ENCODE measurements around the gene RFK. TPM values are rescaled to one million over a fixed set of nuclear protein-coding genes. Genes with fewer than 3 reads are reported as not detected.

RFK gene
- total and polyA plus RNA-seq, 8 donors: 3.8 to 57.7 (median 28.1) TPM

DNA sequence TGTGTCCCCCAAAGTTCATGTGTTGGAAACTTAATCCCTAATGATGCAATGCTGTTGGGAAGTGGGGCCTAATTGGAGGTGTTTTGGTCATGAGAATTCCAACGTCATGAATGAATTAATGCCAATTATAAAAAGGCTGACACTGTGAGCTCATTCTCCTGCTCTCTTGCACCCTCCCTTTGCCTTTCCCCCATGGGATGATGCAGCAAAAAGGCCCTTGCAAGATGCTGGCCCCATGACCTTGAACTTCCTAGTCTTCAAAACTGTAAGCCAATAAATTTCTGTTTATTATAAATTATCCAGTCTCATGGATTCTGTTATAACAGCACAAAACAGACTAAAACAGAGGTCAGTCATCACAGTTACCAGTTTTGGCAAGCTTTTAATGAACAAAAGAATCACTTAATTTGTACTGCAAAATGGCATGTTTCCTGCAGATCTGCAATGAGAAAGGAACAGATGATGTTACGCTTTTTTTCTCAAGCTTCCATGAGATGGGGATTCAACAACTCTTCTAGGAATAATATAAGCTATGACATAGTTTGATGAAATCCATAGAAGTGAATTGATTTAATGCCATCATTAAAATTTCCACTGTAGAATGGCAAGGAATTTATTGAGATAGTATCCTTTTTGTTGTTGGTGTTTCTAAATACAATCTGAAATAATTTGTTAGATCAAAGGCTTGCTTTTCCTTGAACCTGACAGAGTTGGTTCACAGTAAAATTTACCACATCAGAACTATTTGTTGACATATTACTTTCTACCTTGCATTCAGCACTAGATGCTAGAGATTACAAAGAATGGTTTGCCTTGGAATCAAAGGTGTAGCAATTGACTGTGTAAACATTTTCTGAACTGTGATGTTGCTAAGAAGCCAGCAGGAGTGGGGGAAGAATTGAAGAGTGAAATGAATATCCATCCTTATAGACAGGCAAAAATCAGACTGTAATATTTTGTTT, 29.3 kb upstream of the RFK start:
- TF ChIP-seq EP300 (IDR thresholded peaks at IDR 0.05): no peak
- TF ChIP-seq POLR2AphosphoS5 (IDR thresholded peaks at IDR 0.05): no peak
- no peak for TF ChIP-seq POLR2A (IDR thresholded peaks at IDR 0.05)
- TF ChIP-seq, protein P1, sequence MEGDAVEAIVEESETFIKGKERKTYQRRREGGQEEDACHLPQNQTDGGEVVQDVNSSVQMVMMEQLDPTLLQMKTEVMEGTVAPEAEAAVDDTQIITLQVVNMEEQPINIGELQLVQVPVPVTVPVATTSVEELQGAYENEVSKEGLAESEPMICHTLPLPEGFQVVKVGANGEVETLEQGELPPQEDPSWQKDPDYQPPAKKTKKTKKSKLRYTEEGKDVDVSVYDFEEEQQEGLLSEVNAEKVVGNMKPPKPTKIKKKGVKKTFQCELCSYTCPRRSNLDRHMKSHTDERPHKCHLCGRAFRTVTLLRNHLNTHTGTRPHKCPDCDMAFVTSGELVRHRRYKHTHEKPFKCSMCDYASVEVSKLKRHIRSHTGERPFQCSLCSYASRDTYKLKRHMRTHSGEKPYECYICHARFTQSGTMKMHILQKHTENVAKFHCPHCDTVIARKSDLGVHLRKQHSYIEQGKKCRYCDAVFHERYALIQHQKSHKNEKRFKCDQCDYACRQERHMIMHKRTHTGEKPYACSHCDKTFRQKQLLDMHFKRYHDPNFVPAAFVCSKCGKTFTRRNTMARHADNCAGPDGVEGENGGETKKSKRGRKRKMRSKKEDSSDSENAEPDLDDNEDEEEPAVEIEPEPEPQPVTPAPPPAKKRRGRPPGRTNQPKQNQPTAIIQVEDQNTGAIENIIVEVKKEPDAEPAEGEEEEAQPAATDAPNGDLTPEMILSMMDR (IDR thresholded peaks at IDR 0.05): no peak
- Histone ChIP-seq H3K27me3 (no peaks in the 10 kb centered on the region), H3K27ac (no peak overlapping the region), H3K9me3 (no peaks in the 10 kb centered on the region), H3K4me1 (peaks cover 0 to 6% (median 2%) of the 10 kb centered on the region in 4 donors), H3K4me3 (no peak overlapping the region), H3K36me3 (no peaks in the 10 kb centered on the region)
- intact Hi-C loops (cut with DNase I; ENCODE audit: low total_unique reads): no loop called here
- peak in 1 of 2 donors; percentile 15 for DNase-seq
- 47 to 77% (median 61%) methylated on average over 2 of the region's 2 CpGs for WGBS, 5 donors

DNA sequence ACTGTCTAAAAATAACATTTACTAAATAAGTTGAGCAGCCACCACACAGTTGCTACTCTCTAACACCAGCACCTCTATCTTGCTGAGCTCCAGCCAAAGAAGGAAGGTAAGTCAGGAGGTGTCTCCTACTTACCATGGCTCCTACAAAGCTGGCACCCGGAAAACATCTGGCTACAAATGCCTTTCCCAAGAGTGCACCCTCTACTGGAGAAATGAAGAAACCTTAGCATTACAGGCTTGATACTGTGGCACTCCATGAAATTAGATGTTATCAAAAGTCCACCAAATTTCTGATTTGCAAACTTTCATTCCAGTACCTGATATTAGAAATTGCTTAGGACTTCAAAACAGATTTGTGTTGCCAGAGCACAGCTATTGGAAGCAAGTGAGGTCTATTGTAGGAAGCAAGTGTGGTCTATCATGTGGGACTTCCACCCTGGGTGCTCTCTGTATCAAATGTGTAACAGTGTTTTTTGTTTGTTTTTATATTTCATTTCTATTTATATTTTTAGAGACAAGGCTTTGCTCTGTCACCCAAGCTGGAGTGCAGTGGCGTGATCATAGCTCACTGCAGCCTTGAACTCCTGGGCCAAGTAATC, 25.7 kb upstream of the RFK start:
- TF ChIP-seq, protein P1 (IDR thresholded peaks at IDR 0.05): peak in 1 of 7 experiments; percentile 46
- no peak for TF ChIP-seq POLR2A (IDR thresholded peaks at IDR 0.05)
- no peak for DNase-seq
- Histone ChIP-seq H3K27ac (no peak overlapping the region), H3K9me3 (peaks cover 0 to under 1% (median 0%) of the 10 kb centered on the region in 4 donors), H3K36me3 (no peaks in the 10 kb centered on the region), H3K4me1 (peaks cover 11 to 25% (median 12%) of the 10 kb centered on the region in 4 donors), H3K4me3 (no peak overlapping the region), H3K27me3 (no peaks in the 10 kb centered on the region)
- intact Hi-C loops (cut with DNase I; ENCODE audit: low total_unique reads): no loop called here
- 71 to 82% (median 76%) methylated on average over 2 of the region's 2 CpGs for WGBS, 5 donors

- H3K4me1 ChIP-seq: peaks cover 5 to 27% (median 12%) of the 10 kb centered on the region in 4 donors
- no peaks in the 10 kb centered on the region for H3K27me3 ChIP-seq
- intact Hi-C loops (cut with DNase I; ENCODE audit: low total_unique reads): no loop called here
- peaks cover 0 to 13% (median 2%) of the 10 kb centered on the region in 4 donors for H3K9me3 ChIP-seq
- H3K4me3 ChIP-seq: no peak overlapping the region
- WGBS, 5 donors: 0 to 28% (median 17%) methylated on average over 1 of the region's 1 CpG
- H3K27ac ChIP-seq: no peak overlapping the region
- H3K36me3 ChIP-seq: no peaks in the 10 kb centered on the region
- peak in 1 of 2 donors; percentile 26 for DNase-seq
- TF ChIP-seq POLR2A (IDR thresholded peaks at IDR 0.05): no peak
- TF ChIP-seq POLR2AphosphoS5 (IDR thresholded peaks at IDR 0.05): no peak
- TF ChIP-seq EP300 (IDR thresholded peaks at IDR 0.05): no peak
- TF ChIP-seq, protein P1 (IDR thresholded peaks at IDR 0.05): no peak
Measured at GRCh38 chr9:76417394-76417793, 23.2 kb upstream of the RFK start.

GRCh38 chr9:76415731-76416130, 21.5 kb upstream of the RFK start:
- H3K27ac ChIP-seq: peak overlapping the region; percentile 46 to 82 (median 65)

More at GRCh38 chr9:76415731-76416130, 21.5 kb upstream of the RFK start:
- TF ChIP-seq POLR2A (IDR thresholded peaks at IDR 0.05) (no peak), POLR2AphosphoS5 (IDR thresholded peaks at IDR 0.05) (peak in 2 of 3 donors; percentile 60 to 69), EP300 (IDR thresholded peaks at IDR 0.05) (no peak)
- TF ChIP-seq, protein P1 (IDR thresholded peaks at IDR 0.05): no peak
- peak; percentile 40 to 56 for DNase-seq
- H3K9me3 ChIP-seq: peaks cover 0 to 13% (median 2%) of the 10 kb centered on the region in 4 donors
- H3K36me3 ChIP-seq: no peaks in the 10 kb centered on the region
- no peaks in the 10 kb centered on the region for H3K27me3 ChIP-seq
- H3K4me3 ChIP-seq: no peak overlapping the region
- intact Hi-C loops (cut with DNase I; ENCODE audit: low total_unique reads): no loop called here
- peaks cover 5 to 27% (median 12%) of the 10 kb centered on the region in 4 donors for H3K4me1 ChIP-seq

Data from stomach (tissue), 9 donors.